WTC11 (cell line): ENCODE measurements around the gene CLDN20.

ENCODE experiments used
- ATF2 ChIP-seq: sonication (generic); formaldehyde crosslinking; IDR thresholded peaks from 2 replicates; pipeline ENCODE4 v1.8.1; 2022; ENCODE audit warnings: low read depth, missing genetic modification reagents, borderline replicate concordance
- CDX4 ChIP-seq: fragments of 250-450 bp; sonication (Bioruptor Pico); IDR thresholded peaks from 2 replicates; pipeline ENCODE4 v1.9.0; 2021; ENCODE audit warnings: moderate library complexity, mild to moderate bottlenecking, inconsistent platforms, borderline replicate concordance
- CREB1 ChIP-seq: sonication (generic); formaldehyde crosslinking; IDR thresholded peaks from 2 replicates; pipeline ENCODE4 v1.8.0; 2023; ENCODE audit warnings: mild to moderate bottlenecking, missing genetic modification reagents
- E2F1 ChIP-seq: sonication (generic); formaldehyde crosslinking; IDR thresholded peaks from 2 replicates; pipeline ENCODE4 v1.8.0; 2022; ENCODE audit warnings: mild to moderate bottlenecking, missing genetic modification reagents
- FOXJ3 ChIP-seq: sonication (generic); formaldehyde crosslinking; IDR thresholded peaks from 2 replicates; pipeline ENCODE4 v1.9.0; 2021; ENCODE audit warnings: missing genetic modification reagents, mild to moderate bottlenecking, borderline replicate concordance
- GRHL2 ChIP-seq: fragments of 250-450 bp; sonication (Bioruptor Pico); IDR thresholded peaks from 2 replicates; pipeline ENCODE4 v1.8.0; 2022; ENCODE audit warnings: mild to moderate bottlenecking, moderate library complexity; ENCODE audit not compliant: insufficient replicate concordance, severe bottlenecking
- JUN ChIP-seq: sonication (generic); formaldehyde crosslinking; IDR thresholded peaks from 2 replicates; pipeline ENCODE4 v1.8.0; 2023; ENCODE audit warnings: mild to moderate bottlenecking, missing genetic modification reagents
- SP1 ChIP-seq: sonication (generic); formaldehyde crosslinking; conservative IDR thresholded peaks from 2 replicates; pipeline ENCODE4 v1.8.1; 2022; ENCODE audit warnings: missing genetic modification reagents
- TEAD4 ChIP-seq: sonication (generic); formaldehyde crosslinking; IDR thresholded peaks from 2 replicates; pipeline ENCODE4 v1.8.0; 2022; ENCODE audit warnings: mild to moderate bottlenecking, missing genetic modification reagents
- ZNF263 ChIP-seq: sonication (generic); formaldehyde crosslinking; IDR thresholded peaks from 2 replicates; pipeline ENCODE4 v1.8.1; 2022; ENCODE audit warnings: low read depth, mild to moderate bottlenecking, moderate library complexity, missing genetic modification reagents
- TF ChIP-seq, protein P1 (sequence below): fragments of 200-600 bp; IDR thresholded peaks from 2 replicates; pipeline ENCODE4 v1.8.0; 2022; ENCODE audit warnings: antibody characterized with exemption
- TF ChIP-seq, protein P2 (sequence below): sonication (generic); formaldehyde crosslinking; IDR thresholded peaks from 2 replicates; pipeline ENCODE4 v1.8.1; 2023; ENCODE audit warnings: mild to moderate bottlenecking, missing genetic modification reagents, moderate library complexity
- TF ChIP-seq, protein P3 (sequence below): sonication (generic); formaldehyde crosslinking; IDR thresholded peaks from 2 replicates; pipeline ENCODE4 v1.8.1; 2023; ENCODE audit warnings: mild to moderate bottlenecking, missing genetic modification reagents, moderate library complexity

- no peak for TF ChIP-seq E2F1 (CRISPR knock-in tag)
- TF ChIP-seq, protein P1, sequence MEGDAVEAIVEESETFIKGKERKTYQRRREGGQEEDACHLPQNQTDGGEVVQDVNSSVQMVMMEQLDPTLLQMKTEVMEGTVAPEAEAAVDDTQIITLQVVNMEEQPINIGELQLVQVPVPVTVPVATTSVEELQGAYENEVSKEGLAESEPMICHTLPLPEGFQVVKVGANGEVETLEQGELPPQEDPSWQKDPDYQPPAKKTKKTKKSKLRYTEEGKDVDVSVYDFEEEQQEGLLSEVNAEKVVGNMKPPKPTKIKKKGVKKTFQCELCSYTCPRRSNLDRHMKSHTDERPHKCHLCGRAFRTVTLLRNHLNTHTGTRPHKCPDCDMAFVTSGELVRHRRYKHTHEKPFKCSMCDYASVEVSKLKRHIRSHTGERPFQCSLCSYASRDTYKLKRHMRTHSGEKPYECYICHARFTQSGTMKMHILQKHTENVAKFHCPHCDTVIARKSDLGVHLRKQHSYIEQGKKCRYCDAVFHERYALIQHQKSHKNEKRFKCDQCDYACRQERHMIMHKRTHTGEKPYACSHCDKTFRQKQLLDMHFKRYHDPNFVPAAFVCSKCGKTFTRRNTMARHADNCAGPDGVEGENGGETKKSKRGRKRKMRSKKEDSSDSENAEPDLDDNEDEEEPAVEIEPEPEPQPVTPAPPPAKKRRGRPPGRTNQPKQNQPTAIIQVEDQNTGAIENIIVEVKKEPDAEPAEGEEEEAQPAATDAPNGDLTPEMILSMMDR: no peak
- no peak for TF ChIP-seq FOXJ3 (CRISPR knock-in tag)
- TF ChIP-seq TEAD4: no peak; the same call in 1 of the 2 replicates
- TF ChIP-seq ATF2 (CRISPR knock-in tag): no peak
- TF ChIP-seq, protein P2, sequence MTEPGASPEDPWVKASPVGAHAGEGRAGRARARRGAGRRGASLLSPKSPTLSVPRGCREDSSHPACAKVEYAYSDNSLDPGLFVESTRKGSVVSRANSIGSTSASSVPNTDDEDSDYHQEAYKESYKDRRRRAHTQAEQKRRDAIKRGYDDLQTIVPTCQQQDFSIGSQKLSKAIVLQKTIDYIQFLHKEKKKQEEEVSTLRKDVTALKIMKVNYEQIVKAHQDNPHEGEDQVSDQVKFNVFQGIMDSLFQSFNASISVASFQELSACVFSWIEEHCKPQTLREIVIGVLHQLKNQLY: no peak
- TF ChIP-seq CREB1: no peak
- TF ChIP-seq JUN (CRISPR knock-in tag): no peak
- no peak for TF ChIP-seq CDX4
- TF ChIP-seq ZNF263 (CRISPR knock-in tag): no peak
- TF ChIP-seq GRHL2 (CRISPR knock-in tag): no peak
- TF ChIP-seq SP1 (CRISPR knock-in tag): no peak
- TF ChIP-seq, protein P3, sequence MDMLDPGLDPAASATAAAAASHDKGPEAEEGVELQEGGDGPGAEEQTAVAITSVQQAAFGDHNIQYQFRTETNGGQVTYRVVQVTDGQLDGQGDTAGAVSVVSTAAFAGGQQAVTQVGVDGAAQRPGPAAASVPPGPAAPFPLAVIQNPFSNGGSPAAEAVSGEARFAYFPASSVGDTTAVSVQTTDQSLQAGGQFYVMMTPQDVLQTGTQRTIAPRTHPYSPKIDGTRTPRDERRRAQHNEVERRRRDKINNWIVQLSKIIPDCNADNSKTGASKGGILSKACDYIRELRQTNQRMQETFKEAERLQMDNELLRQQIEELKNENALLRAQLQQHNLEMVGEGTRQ (CRISPR knock-in tag): no peak
These were observed 29.1 kb upstream of the CLDN20 start for GRCh38 chr6:155234687-155235086.
